WI38 (cell line): ENCODE data around the gene SULF2.

Experiments used
- H3K4me3 ChIP-seq: 2 replicates; pipeline ENCODE4 v1.5.1; 2011; ENCODE audit warnings: low read depth, mild to moderate bottlenecking, control low read depth, low read length
- TF ChIP-seq, protein P1 (sequence below): IDR thresholded peaks from 2 replicates; pipeline ENCODE4 v1.5.1; 2012; ENCODE audit warnings: low read depth, mild to moderate bottlenecking, control low read depth, low read length

The SULF2 gene

GRCh38 chr20:47668313-47669151 lies 116.7 kb downstream of the SULF2 start:
- TF ChIP-seq, protein P1, sequence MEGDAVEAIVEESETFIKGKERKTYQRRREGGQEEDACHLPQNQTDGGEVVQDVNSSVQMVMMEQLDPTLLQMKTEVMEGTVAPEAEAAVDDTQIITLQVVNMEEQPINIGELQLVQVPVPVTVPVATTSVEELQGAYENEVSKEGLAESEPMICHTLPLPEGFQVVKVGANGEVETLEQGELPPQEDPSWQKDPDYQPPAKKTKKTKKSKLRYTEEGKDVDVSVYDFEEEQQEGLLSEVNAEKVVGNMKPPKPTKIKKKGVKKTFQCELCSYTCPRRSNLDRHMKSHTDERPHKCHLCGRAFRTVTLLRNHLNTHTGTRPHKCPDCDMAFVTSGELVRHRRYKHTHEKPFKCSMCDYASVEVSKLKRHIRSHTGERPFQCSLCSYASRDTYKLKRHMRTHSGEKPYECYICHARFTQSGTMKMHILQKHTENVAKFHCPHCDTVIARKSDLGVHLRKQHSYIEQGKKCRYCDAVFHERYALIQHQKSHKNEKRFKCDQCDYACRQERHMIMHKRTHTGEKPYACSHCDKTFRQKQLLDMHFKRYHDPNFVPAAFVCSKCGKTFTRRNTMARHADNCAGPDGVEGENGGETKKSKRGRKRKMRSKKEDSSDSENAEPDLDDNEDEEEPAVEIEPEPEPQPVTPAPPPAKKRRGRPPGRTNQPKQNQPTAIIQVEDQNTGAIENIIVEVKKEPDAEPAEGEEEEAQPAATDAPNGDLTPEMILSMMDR = no peak
- H3K4me3 ChIP-seq = no peak overlapping the region

DNA sequence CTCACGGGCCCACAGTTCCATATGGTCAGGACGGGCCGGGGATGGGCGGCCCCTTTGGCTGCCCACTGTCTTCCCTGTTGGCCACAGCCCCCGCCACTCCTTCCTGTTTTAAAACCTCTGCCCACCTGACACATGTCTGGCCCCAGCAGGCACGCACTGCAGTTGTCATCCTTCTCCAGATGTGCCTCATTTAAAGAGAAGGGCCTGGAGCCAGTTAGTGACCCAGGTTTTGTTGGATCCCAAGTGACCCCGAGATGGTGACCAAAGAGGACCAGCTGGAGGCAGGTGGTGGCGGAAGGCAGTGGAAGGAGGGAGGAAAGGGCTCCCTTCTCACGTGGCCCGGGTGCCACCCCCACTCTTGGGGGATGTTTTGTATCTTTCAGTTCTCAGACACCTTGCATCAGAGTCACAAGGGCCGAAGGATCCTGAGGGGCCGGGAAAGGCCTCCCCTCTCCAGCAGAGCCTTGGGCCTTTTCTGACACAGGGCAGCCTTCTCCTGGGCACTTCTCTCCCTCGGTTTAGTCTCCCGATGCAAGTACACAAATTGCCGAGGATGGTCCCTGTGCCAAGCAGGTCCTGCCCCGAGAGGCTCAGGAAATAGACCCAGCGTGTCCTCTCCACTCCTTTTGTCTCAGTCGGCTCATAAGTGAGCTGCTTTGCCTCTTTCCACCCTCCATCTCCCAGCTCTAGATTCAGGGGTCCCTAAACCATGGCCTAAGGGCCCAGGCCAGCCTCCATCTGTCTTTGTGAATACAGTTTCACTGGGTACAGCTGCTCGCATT lies 117.6 kb downstream of the SULF2 start:
- H3K4me3 ChIP-seq = no peak overlapping the region
- TF ChIP-seq, protein P1 = no peak

GRCh38 chr20:47667086-47667485 lies 118.2 kb downstream of the SULF2 start:
- TF ChIP-seq, protein P1 = no peak
- H3K4me3 ChIP-seq = no peak overlapping the region

DNA sequence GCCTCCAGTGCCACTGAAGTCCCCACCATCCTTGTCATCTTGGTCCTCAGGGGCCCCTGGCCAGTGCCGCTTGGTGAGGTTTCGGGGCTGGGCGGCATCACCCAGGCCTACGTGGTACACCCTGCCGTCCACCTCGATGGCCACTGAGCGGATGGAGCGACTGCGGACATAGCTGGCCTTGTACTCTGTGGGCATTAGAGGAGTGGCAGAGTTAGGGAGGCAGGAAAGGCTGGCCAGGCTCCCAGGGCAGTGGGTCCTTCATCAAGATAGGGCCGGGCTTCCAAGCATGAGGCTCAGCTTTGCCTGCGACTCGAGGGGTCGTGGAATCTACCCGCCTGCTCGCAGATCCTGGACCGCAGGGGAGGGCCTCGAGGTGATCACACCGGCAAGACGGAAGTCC lies 119.0 kb downstream of the SULF2 start:
- TF ChIP-seq, protein P1 = no peak
- no peak overlapping the region for H3K4me3 ChIP-seq

- no peak overlapping the region for H3K4me3 ChIP-seq
- TF ChIP-seq, protein P1 = no peak
These were observed 119.9 kb downstream of the SULF2 start for GRCh38 chr20:47665221-47665991.

GRCh38 chr20:47664744-47665143 lies 120.5 kb downstream of the SULF2 start:
- TF ChIP-seq, protein P1 = no peak
- H3K4me3 ChIP-seq = no peak overlapping the region
